Measurements from ENCODE around the gene ASXL1.

The ASXL1 gene

GRCh38 chr20:32442630-32443373 lies 84.7 kb downstream of the ASXL1 start:
- no peak for DNase-seq

DNA sequence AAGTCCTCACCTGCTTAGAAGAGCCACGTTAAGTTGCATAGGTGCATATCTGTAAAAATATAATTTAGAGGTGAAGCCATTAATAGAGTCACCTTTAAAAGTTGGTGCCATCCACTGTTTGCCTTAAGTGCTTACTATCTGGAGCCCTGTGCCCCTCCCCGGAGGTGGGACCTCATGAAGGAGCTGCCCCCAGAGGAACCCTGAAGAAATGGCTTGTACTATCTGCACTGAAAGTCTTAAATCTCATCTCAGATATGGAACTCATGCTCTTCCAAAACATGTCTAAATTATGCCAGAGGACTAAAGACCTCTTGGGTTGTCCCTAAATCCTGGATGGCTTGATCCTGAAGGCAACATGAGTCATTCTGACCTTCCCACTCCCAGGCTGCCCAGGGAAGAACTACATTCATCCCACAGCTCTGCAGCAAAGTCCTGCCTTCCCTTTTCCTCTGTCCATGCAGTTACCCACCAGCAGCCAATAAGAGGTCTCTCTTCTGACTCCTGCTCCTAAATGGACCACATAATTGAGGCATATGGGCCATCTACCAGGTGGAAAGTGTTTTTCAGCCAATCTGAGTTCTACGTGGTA lies 85.3 kb downstream of the ASXL1 start:
- no peak for DNase-seq

GRCh38 chr20:32444474-32445220 lies 86.5 kb downstream of the ASXL1 start:
- DNase-seq = no peak

DNA sequence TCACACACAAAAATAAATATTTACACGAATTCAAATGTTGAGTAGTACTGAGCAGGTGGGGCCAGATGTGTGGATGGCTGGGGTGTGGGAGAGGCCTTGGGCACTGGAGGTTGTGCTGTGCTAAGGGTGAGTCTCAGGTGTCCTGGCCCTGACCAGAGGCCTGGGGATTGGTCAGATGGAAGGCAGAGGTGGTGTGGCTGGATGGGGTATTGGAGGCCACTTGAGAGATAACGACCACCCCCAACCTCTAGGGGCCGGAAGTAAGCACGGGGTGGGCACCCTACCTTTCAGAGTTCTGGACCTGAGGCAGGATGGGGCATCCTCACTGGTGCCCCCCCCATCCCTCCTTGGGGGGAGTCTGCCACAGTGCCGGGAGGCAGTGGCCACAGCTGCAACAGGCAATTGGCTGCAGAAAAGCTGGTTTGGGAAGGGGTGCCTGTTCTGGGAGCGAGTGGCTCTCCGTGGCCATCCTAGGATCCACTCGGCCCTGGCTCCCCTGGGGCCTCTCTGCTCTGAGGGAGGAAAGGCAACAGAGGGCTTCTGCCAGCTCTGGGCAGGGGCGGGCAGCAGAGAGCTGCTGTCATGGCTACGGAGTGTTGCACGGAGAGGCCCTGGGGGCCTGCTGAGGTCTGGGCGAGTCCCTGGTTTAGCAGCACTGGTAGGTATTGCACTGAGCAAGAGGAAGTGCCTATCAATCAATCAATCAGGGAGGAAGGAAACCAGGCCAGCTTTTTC lies 87.6 kb downstream of the ASXL1 start:
- DNase-seq = no peak

DNA sequence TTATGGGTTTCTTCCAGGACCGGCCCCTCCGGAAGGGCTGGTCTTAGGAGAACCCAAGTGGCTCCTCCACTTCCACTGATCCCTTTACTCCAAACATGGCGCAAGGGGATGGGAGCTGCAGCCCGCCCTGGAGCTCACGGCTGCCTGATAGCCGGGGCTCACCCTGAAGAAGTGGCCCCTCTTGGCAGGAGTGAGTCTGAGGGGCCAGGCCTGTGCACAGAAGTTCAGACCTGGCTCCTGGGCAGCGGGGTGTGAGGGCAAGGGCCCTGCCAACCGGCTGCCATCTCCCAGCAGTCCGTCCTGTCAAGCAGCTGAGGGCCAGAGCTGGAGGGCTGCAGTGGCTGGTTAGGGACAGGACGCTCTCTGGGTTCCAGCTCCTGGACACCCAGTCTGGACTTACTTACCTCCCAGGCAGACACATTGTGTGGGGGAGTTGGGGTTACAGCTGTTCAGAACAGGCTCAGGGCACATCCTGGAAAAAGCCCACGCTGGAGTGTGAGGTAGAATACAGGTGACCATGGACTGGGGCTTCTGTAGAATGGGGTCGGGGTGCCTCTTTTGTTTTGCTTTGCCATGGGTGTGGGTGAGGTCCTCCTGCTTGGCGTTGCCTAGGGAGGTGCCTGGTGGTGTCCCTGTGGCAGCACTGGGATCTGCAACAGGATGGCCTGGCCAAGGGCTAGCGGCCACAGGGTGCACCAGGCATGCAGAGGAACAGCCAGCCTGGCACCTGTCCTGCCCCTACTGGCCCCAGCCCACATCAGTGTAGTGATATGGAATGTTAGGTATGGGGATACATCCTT lies 88.4 kb downstream of the ASXL1 start:
- no peak for DNase-seq

DNA sequence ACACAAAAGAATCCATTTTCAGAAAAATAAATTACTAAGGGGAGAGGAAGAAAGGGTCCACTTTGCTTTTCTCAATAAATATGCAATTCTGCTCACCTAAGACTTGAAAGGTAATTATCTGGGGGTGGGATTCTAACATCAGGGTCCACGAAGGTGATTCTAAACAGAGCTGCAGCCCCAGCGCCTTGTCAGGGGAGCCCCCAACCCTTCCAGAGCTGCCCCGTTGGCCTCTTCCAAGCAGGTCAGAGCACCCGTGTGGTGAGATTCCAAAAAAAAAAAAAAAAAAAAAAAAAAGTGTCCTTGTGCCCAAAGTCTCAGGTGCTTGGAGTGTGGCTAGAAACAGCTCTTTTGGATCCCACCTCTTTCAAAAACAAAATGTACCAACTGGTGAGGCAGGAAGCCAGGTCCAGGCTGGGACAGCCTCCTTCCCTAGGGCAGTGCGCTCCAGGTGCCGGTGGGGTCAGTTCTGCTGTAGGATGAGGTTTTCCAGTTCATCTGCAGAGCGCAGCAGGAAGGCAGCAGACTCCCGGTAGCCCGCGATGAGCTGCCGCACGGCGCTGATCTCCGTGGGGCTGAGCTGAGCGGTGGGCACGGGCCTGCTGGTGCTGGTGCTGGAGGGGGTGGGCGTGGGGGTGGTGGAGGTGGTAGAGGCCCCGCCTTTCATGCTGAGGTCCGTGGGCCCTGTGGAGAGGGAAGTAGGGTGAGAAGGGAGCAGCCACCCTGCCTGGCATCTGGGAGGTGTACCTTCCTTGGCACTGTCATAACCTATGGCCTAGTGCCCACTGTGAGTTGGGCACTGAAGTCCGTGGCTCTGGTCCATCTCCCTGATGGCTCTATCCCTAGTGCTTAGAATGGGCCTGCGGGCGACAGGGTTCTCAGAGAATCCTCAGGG lies 89.3 kb downstream of the ASXL1 start:
- no peak for DNase-seq

GRCh38 chr20:32448306-32449056 lies 90.3 kb downstream of the ASXL1 start:
- no peak for DNase-seq

DNA sequence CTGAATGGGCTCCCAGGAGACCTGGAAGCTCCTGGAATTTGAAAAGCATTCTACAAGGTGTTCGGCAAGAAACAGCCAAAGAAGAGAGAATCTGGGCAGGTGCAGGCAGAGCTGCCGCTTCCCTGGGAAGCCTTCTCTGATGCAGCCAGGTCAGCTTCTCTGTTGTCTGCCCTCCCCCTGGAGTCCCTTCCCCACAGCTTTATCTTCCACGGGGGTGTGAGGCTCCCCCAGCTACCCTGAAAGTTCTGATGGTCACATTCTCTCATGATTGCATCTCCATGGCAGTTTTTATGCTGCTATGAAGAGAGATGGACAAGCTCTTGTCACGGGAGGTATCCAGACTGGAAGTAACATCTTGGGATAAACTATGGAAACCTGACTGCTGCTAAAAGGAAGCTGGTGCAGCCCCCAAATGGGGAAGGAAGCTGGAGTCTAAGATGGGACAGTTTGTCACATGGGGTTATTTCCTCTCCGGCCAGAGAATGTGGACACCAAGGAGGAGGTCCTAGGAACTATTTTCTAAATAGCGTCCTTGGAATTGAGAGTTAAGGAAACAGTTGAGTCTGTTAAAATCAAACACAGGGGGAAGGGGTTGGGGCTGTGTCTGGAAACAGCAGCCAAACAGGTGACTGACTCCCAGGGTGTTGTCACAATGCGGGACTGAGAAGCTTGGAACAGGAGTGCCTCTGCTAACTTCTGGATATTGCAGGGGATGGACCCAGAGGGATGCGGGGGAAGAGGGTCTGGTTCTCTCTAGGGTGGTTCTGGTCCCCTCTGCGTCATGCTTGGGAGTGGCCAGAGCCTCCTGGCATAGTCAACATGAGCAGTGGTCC lies 91.1 kb downstream of the ASXL1 start:
- peak; percentile 68 to 70 for DNase-seq

DNA sequence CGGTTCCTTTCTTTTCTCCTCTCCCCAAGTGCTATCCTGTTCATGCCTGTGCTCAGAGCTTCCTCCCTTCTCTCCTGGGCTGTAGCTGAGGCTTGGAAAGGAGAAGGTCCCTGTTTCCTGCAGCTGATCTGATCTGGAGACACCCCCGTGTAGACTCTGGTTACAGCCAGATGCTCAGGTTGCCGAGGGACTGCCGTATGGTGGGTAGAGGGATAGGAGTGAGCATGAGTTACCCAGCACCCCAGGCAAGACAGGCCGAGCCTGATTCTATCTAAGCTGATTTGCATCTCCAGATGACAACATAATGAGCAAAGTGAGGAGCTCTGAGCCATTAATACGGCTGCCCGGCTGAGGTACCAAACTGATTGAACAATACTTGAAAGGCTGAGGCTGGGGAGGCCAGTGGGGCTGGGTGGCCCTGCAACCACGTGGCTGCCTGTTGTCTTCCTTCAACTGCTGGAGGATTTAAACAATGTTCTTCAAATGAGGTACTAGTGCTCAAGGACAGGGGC lies 91.8 kb downstream of the ASXL1 start:
- peak in 1 of 2 donors; percentile 31 for DNase-seq

DNA sequence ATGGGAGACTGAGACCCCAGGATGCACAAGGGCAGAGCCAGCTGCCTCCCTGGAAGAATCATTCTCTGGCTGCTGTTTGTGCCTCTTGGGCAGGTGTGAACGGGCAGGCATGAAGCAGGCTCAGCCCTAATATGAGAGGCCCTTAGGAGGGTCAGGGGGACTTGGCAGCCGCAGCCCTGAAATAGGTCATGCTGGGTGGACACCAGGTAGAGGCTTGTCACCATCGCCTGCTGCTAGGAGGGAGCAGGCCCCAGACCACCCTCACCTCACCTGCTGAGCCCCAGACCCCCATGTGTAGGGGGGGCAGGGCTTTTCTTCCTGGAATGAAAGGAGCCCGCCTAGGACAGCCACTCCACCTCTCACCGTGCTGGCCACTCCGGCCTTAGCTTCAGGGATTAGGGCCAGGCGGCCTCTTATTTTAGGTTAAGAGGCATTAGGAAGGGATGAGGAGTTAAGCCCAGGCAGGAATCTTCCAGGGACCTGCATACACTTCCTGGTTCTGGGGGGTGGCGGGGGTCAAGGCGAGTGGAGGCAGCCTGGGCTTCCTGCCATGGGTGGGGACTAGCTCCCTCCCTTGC lies 92.4 kb downstream of the ASXL1 start:
- no peak for DNase-seq

DNA sequence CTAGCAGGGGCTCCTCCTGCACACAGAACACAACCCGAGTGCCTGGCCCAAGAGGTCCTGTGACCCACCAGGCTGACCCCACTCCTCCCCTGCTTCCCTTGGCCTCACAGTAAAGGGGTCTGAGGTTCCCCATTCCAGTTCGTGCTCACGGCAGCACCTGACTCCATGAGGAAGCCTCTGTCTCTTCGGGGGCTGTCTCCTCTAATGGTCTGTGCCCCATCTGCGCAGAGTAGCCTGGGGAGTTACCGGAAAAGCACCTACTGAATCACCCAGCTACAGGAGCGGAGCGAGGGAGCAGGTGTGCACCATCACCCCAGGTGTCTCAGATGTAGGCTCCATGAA lies 93.2 kb downstream of the ASXL1 start:
- no peak for DNase-seq

- DNase-seq = no peak
Observed at GRCh38 chr20:32451682-32452461, 93.7 kb downstream of the ASXL1 start.

GRCh38 chr20:32452776-32453466 lies 94.8 kb downstream of the ASXL1 start:
- no peak for DNase-seq

DNA sequence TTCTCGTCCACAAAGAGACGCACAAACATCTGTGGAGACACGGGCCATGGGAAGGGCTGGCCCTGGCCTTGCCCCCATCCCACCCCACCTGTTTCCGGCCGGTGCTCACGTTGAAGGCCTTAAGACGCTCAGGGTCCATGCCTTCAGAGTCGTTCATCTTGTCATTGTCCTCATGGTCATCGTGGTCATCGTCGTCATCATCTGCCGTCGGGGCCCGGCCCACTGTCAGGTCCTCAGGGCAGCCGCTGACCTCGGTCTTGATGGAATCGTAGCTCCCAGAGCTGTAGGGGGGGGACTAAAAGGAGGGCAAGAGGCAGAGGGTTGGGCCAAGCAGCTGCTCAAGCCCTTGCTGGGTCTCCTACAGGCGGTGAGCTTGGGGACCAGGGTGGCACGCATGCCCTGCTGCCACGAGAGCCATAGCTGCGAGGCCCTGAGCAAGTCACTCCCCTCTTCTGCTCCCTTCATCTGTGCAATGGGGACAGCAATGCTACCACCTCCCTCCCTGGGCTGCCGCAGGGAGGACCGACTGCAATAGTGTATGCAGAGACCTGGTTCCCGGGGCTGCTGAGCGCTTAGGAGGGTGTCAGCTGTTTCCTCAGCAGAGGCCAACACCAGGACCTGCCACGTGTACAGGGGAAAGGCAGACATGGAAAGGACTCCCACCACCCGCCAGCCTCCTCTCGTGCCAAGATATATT lies 95.5 kb downstream of the ASXL1 start:
- no peak for DNase-seq

DNA sequence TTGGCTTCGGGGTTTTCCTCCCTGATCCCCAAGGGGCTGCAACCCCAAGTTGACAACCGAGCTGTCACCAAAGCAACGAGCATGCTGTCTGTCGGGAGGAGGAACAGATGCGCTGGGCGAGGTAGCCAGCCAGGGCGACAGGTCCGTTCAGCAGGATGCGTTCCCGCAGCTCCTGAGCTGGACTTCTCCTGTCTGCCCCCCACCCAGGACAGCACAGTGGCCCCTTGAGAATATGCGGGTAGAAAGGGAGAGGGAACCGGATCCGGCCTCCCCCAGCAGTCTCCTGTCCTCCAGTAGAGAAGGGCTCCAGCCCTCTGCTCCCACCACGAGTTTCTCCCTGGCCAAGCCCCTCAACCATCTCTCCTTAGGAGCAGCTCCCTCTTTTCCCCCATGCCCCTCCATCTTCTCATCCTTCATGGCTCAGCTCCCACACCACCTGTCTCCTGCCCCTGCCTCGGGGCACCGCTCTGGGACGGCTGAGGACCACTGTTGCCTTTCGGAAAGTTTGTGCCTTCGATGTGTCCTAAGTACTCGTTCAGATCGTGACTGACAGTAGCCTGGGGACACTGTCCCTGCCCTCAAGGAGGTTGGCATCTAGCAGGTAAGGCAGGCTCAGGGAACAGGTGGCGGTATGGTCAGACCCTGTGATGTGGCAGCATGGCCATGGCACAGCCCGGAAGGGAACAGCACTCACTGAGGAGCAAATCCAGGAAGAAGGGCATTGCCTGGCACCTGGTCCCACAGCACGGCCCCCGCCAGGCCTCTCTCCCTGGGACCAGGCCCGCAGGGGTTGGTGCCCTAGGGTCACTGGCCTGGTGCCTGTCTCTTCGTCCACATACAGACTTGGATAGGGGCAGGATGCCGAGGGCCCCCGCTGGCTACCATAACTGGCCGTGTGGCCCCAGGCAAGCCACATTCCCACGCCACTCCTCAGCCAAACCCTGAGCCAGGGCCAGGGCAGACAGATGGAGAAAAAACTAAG lies 96.3 kb downstream of the ASXL1 start:
- DNase-seq = no peak
